Ovary (tissue), 3 donors: Measurements from ENCODE around the gene GRHPR.

ENCODE experiments used
- CTCF ChIP-seq, 3 donors: fragments of 450-650 bp in 2 of 3; fragments of 200-600 bp in 1 of 3; IDR thresholded peaks; one replicate each; pipeline versions ENCODE4 v1.5.1 to v1.8.0; 2016 to 2022; ENCODE audit warnings: antibody characterized with exemption in 3 of 3, mild to moderate bottlenecking in 1 of 3
- EP300 ChIP-seq: sonication (generic); formaldehyde crosslinking; IDR thresholded peaks from one replicate; pipeline ENCODE4 v1.6.1; 2017; ENCODE audit warnings: antibody characterized with exemption
- POLR2A ChIP-seq: fragments of 450-650 bp; IDR thresholded peaks from one replicate; pipeline ENCODE4 v1.6.1; 2017; ENCODE audit warnings: antibody characterized with exemption, mild to moderate bottlenecking, moderate library complexity
- donor health status: DM: no; HTN: no; CAD: no.

- TF ChIP-seq CTCF (IDR thresholded peaks at IDR 0.05) = no peak
- TF ChIP-seq POLR2A = no peak
- no peak for TF ChIP-seq EP300
These were observed 38.4 kb upstream of the GRHPR start for GRCh38 chr9:37383876-37384746.
